OCI-LY7 (cell line): ENCODE measurements around the gene ABCA4. TPM values are rescaled to one million over a fixed set of nuclear protein-coding genes. Genes with fewer than 3 reads are reported as not detected.

Experiments used
- BruUV-seq: library from RNA; stranded (reverse); fragments of 400-500 nt; replicated peaks from 2 replicates; lab custom pipeline; 2021; lab: Mats Ljungman, UMichigan
- CTCF ChIA-PET: fragments of 300-600 bp; sonication (Branson Sonifier 250); formaldehyde crosslinking; loops from one replicate; lab custom pipeline; 2022; ENCODE audit warnings: antibody characterized with exemption; ENCODE audit not compliant: unreplicated experiment; lab: Charles Lee
- POLR2A ChIA-PET: fragments of 300-600 bp; sonication (Branson Sonifier 250); formaldehyde crosslinking; loops from one replicate; lab custom pipeline; 2022; ENCODE audit warnings: antibody characterized with exemption; lab: Charles Lee
- DNase-seq: peaks from one replicate; pipeline ENCODE4 v3.0.0-alpha.2; 2015; ENCODE audit warnings: low spot score
- H2AFZ ChIP-seq: fragments of 200-600 bp; sonication (generic), shearing (Covaris generic); 2 replicates; pipeline ENCODE4 v1.6.1; 2014; ENCODE audit warnings: mild to moderate bottlenecking, antibody characterized with exemption, low read length, moderate library complexity
- H3K27ac ChIP-seq: fragments of 200-600 bp; sonication (generic); 2 replicates; pipeline ENCODE4 v1.5.1; 2014; ENCODE audit warnings: mixed run types, low read depth, mild to moderate bottlenecking, moderate library complexity, low read length, inconsistent platforms; ENCODE audit not compliant: poor library complexity, severe bottlenecking
- H3K36me3 ChIP-seq: fragments of 200-600 bp; sonication (generic); 2 replicates; pipeline ENCODE4 v1.6.1; 2014; ENCODE audit warnings: mild to moderate bottlenecking, antibody characterized with exemption, low read length, moderate library complexity, mixed read lengths; ENCODE audit not compliant: insufficient read depth
- H3K4me1 ChIP-seq: fragments of 200-600 bp; sonication (generic); 2 replicates; pipeline ENCODE4 v1.5.1; 2014; ENCODE audit warnings: mild to moderate bottlenecking, low read length; ENCODE audit not compliant: insufficient read depth, poor library complexity, severe bottlenecking
- H3K4me2 ChIP-seq: fragments of 200-600 bp; sonication (generic); 2 replicates; pipeline ENCODE4 v1.6.1; 2014; ENCODE audit warnings: mild to moderate bottlenecking, low read length
- H3K4me3 ChIP-seq: fragments of 200-600 bp; sonication (generic); 2 replicates; pipeline ENCODE4 v1.5.1; 2014; ENCODE audit warnings: mild to moderate bottlenecking, low read depth, low read length; ENCODE audit not compliant: poor library complexity, severe bottlenecking
- H3K79me2 ChIP-seq: fragments of 200-600 bp; sonication (generic); 2 replicates; pipeline ENCODE4 v1.6.1; 2016; ENCODE audit warnings: low read depth, mild to moderate bottlenecking, low read length, moderate library complexity, mixed read lengths; ENCODE audit not compliant: insufficient read depth
- H3K9me2 ChIP-seq: fragments of 200-600 bp; sonication (generic); 2 replicates; pipeline ENCODE4 v1.6.1; 2016; ENCODE audit warnings: mild to moderate bottlenecking, low read length, mixed read lengths; ENCODE audit not compliant: insufficient read depth
- H3K9me3 ChIP-seq: fragments of 200-600 bp; sonication (generic); 2 replicates; pipeline ENCODE4 v1.6.1; 2014; ENCODE audit warnings: mild to moderate bottlenecking, mixed run types, low read length, mixed read lengths
- H4K20me1 ChIP-seq: fragments of 200-600 bp; sonication (generic); 2 replicates; pipeline ENCODE4 v1.6.1; 2014; ENCODE audit warnings: mild to moderate bottlenecking, antibody characterized with exemption, low read length, moderate library complexity, mixed read lengths; ENCODE audit not compliant: insufficient read depth
- EZH2phosphoT487 ChIP-seq: fragments of 200-600 bp; sonication (generic); IDR thresholded peaks from 2 replicates; pipeline ENCODE4 v1.6.1; 2018; ENCODE audit warnings: low read depth, borderline replicate concordance, mild to moderate bottlenecking, mixed run types, antibody characterized with exemption, low read length, moderate library complexity, mixed read lengths
- intact Hi-C: fragments of 100-400 bp; cut with micrococcal nuclease; formaldehyde crosslinking; loops from one replicate; pipeline ENCODE4 v1.10.0; 2022; ENCODE audit not compliant: unreplicated experiment
- total RNA-seq, 2 experiments: library from RNA; depleted of rRNA in 1 of 2; stranded (reverse); fragments of >200 nt in 1 of 2; shearing (Covaris generic) in 1 of 2; gene quantifications; 2 replicates each; pipeline ENCODE4 v1.2.3, GENCODE V29; 2014 to 2022
- TF ChIP-seq, protein P1 (sequence below): fragments of 200-600 bp; sonication (generic); conservative IDR thresholded peaks from 2 replicates; pipeline ENCODE4 v1.5.1; 2014; ENCODE audit warnings: mild to moderate bottlenecking, antibody characterized with exemption, low read length, moderate library complexity, mixed read lengths

ABCA4 gene
- total RNA-seq, 2 experiments from 2014 or later = not detected

GRCh38 chr1:94013367-94013878 lies 107.5 kb downstream of the ABCA4 start:
- intact Hi-C loops = no loop called here

GRCh38 chr1:94012708-94013366 lies 108.1 kb downstream of the ABCA4 start:
- no peaks in the 10 kb centered on the region for H3K79me2 ChIP-seq
- no peaks in the 10 kb centered on the region for H3K9me3 ChIP-seq
- BruUV-seq = no TSS peak
- H3K4me2 ChIP-seq = no peak overlapping the region
- TF ChIP-seq, protein P1, sequence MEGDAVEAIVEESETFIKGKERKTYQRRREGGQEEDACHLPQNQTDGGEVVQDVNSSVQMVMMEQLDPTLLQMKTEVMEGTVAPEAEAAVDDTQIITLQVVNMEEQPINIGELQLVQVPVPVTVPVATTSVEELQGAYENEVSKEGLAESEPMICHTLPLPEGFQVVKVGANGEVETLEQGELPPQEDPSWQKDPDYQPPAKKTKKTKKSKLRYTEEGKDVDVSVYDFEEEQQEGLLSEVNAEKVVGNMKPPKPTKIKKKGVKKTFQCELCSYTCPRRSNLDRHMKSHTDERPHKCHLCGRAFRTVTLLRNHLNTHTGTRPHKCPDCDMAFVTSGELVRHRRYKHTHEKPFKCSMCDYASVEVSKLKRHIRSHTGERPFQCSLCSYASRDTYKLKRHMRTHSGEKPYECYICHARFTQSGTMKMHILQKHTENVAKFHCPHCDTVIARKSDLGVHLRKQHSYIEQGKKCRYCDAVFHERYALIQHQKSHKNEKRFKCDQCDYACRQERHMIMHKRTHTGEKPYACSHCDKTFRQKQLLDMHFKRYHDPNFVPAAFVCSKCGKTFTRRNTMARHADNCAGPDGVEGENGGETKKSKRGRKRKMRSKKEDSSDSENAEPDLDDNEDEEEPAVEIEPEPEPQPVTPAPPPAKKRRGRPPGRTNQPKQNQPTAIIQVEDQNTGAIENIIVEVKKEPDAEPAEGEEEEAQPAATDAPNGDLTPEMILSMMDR = no peak
- no peak for TF ChIP-seq EZH2phosphoT487
- intact Hi-C loops = no loop called here
- no peak overlapping the region for H2AFZ ChIP-seq
- DNase-seq = no peak
- ChIA-PET POLR2A (interaction anchor here (1.1 kb wide), 1 partner anchor 8 kb away, joined by 3 read pairs; no protein-coding TSS in a partner anchor), CTCF (no interaction called here)
- no peaks in the 10 kb centered on the region for H4K20me1 ChIP-seq
- no peaks in the 10 kb centered on the region for H3K9me2 ChIP-seq
- H3K27ac ChIP-seq = no peak overlapping the region
- no peaks in the 10 kb centered on the region for H3K4me1 ChIP-seq
- H3K4me3 ChIP-seq = no peak overlapping the region
- H3K36me3 ChIP-seq = no peaks in the 10 kb centered on the region

More at GRCh38 chr1:94013367-94013878, 107.5 kb downstream of the ABCA4 start:
- H3K9me3 ChIP-seq = no peaks in the 10 kb centered on the region
- H3K4me1 ChIP-seq = no peaks in the 10 kb centered on the region
- POLR2A ChIA-PET = no interaction called here
- no peaks in the 10 kb centered on the region for H3K9me2 ChIP-seq
- CTCF ChIA-PET = no interaction called here
- no peak overlapping the region for H3K27ac ChIP-seq
- H3K79me2 ChIP-seq = no peaks in the 10 kb centered on the region
- no peak overlapping the region for H3K4me2 ChIP-seq
- no peak overlapping the region for H3K4me3 ChIP-seq
- TF ChIP-seq EZH2phosphoT487 = no peak
- TF ChIP-seq, protein P1 = no peak
- BruUV-seq = no TSS peak
- no peak for DNase-seq
- H2AFZ ChIP-seq = no peak overlapping the region
- H4K20me1 ChIP-seq = no peaks in the 10 kb centered on the region
- H3K36me3 ChIP-seq = no peaks in the 10 kb centered on the region
